HepG2 (cell line): ENCODE results near the gene ZNF547. TPM values are rescaled to one million over a fixed set of nuclear protein-coding genes. Genes with fewer than 3 reads are reported as not detected.
A peak's percentile ranks its signal among the peaks of the same experiment; 100 is the strongest.

Experiments
- ATAC-seq: fragments of 200-7000 bp; cut with Tn5 transposase; 3 replicates; pipeline ENCODE4 v1.9.1; 2020; ENCODE audit warnings: mild to moderate bottlenecking, moderate library complexity
- BruUV-seq: library from RNA; stranded (reverse); fragments of 400-500 nt; replicated peaks from 2 replicates; lab custom pipeline; 2021; lab: Mats Ljungman, UMichigan
- CTCF ChIA-PET: fragments of 300-600 bp; formaldehyde crosslinking; extraction: SDS; loops from one replicate; lab custom pipeline; 2021; ENCODE audit warnings: low total read pairs, inconsistent platforms, low intra/inter-chr PET ratio; lab: Yijun Ruan, JAX
- POLR2A ChIA-PET: fragments of 350-600 bp; sonication (Branson Sonifier 250); formaldehyde crosslinking; loops from one replicate; lab custom pipeline; 2020; ENCODE audit warnings: antibody characterized with exemption, inconsistent platforms; lab: Yijun Ruan, JAX
- DNase-seq: peaks from one replicate; pipeline ENCODE4 v3.0.0-alpha.2; 2015; ENCODE audit warnings: low spot score
- FAIRE-seq: peaks from 3 replicates; lab custom pipeline; 2011; peaks lifted over from hg19 to GRCh38; lab: Jason Lieb, UNC
- H2AFZ ChIP-seq: one replicate; pipeline ENCODE4 v1.6.1; 2011; ENCODE audit warnings: low read length, inconsistent platforms
- H3K27ac ChIP-seq: fragments of 300-600 bp; 3 replicates; pipeline ENCODE4 v1.8.0; 2011; ENCODE audit warnings: mixed run types, mild to moderate bottlenecking, mixed read lengths, low read length, inconsistent platforms; ENCODE audit not compliant: insufficient read depth; ENCODE audit errors: extremely low read length
- H3K27me3 ChIP-seq, 2 experiments: fragments of 200-600 bp in 1 of 2; 2 replicates in 1 of 2; 3 replicates in 1 of 2; pipeline versions ENCODE4 v1.6.0 to v1.8.0; 2011; ENCODE audit warnings: low read length in 2 of 2, mild to moderate bottlenecking in 2 of 2, moderate library complexity in 2 of 2, inconsistent platforms in 1 of 2; ENCODE audit not compliant: insufficient read depth in 2 of 2, control insufficient read depth in 1 of 2
- H3K36me3 ChIP-seq, 2 experiments: fragments of 200-600 bp in 1 of 2; replicated peaks in 1 of 2; 2 replicates in 1 of 2; 3 replicates in 1 of 2; pipeline versions ENCODE4 v1.5.1 to v1.8.0; 2011; ENCODE audit warnings: low read length in 2 of 2, inconsistent platforms in 1 of 2; ENCODE audit not compliant: insufficient read depth in 2 of 2, control insufficient read depth in 1 of 2
- H3K4me1 ChIP-seq: 2 replicates; pipeline ENCODE4 v1.5.1; 2012; ENCODE audit warnings: low read length, inconsistent platforms; ENCODE audit not compliant: insufficient read depth
- H3K4me2 ChIP-seq: 2 replicates; pipeline ENCODE4 v1.6.0; 2011; ENCODE audit warnings: low read depth, low read length, inconsistent platforms
- H3K4me3 ChIP-seq, 3 experiments: fragments of 200-600 bp in 1 of 3; sonication (generic), shearing (Covaris generic) in 1 of 3; replicated peaks in 1 of 3; 2 replicates each; pipeline ENCODE4 v1.5.1; 2011 to 2016; ENCODE audit warnings: low read length in 3 of 3, inconsistent platforms in 2 of 3, low read depth in 2 of 3, mild to moderate bottlenecking in 2 of 3, control low read depth in 1 of 3, mixed read lengths in 1 of 3; ENCODE audit not compliant: insufficient read depth in 1 of 3
- H3K79me2 ChIP-seq: one replicate; pipeline ENCODE4 v1.6.1; 2011; ENCODE audit warnings: low read length, inconsistent platforms; ENCODE audit not compliant: insufficient read depth
- H3K9ac ChIP-seq: 2 replicates; pipeline ENCODE4 v1.6.0; 2011; ENCODE audit warnings: mild to moderate bottlenecking, low read depth, low read length, inconsistent platforms; ENCODE audit not compliant: insufficient read depth
- H3K9me3 ChIP-seq: 2 replicates; pipeline ENCODE4 v1.5.1; 2012; ENCODE audit warnings: mild to moderate bottlenecking, low read length
- H4K20me1 ChIP-seq: 2 replicates; pipeline ENCODE4 v1.6.0; 2011; ENCODE audit warnings: inconsistent platforms, mild to moderate bottlenecking, low read length, moderate library complexity; ENCODE audit not compliant: insufficient read depth
- ARNTL ChIP-seq: sonication (generic); formaldehyde crosslinking; IDR thresholded peaks from 2 replicates; pipeline ENCODE4 v1.4.0; 2020; ENCODE audit warnings: mild to moderate bottlenecking, missing genetic modification reagents
- ATM ChIP-seq: fragments of 450-650 bp; IDR thresholded peaks from 2 replicates; pipeline ENCODE4 v1.7.1; 2017; ENCODE audit warnings: mild to moderate bottlenecking, borderline replicate concordance
- KAT7 ChIP-seq: IDR thresholded peaks from 2 replicates; pipeline ENCODE4 v1.6.1; 2018; ENCODE audit warnings: borderline replicate concordance, missing compliant biosample characterization
- MAFK ChIP-seq, 2 experiments: IDR thresholded peaks in 1 of 2; conservative IDR thresholded peaks in 1 of 2; 2 replicates each; pipeline ENCODE4 v1.6.1; 2011; ENCODE audit warnings: improper control_type of control experiment in 2 of 2, low read length in 2 of 2
- MXD4 ChIP-seq: IDR thresholded peaks from 2 replicates; pipeline ENCODE4 v1.6.1; 2016; ENCODE audit warnings: mild to moderate bottlenecking, missing biosample characterization, missing genetic modification reagents
- NCOA2 ChIP-seq: sonication (generic); formaldehyde crosslinking; IDR thresholded peaks from 2 replicates; pipeline ENCODE4 v1.8.0; 2022; ENCODE audit warnings: inconsistent platforms
- REXO4 ChIP-seq: sonication (generic); formaldehyde crosslinking; IDR thresholded peaks from 2 replicates; pipeline ENCODE4 v1.8.0; 2022; ENCODE audit warnings: missing genetic modification reagents, mild to moderate bottlenecking, borderline replicate concordance
- THAP7 ChIP-seq: sonication (generic); formaldehyde crosslinking; IDR thresholded peaks from 2 replicates; pipeline ENCODE4 v1.8.1; 2023; ENCODE audit warnings: mild to moderate bottlenecking, missing genetic modification reagents
- ZBTB20 ChIP-seq: sonication (generic); formaldehyde crosslinking; IDR thresholded peaks from 2 replicates; pipeline ENCODE4 v1.8.1; 2023; ENCODE audit warnings: missing genetic modification reagents, low read depth, mild to moderate bottlenecking, borderline replicate concordance
- ZFP90 ChIP-seq: sonication (generic); formaldehyde crosslinking; IDR thresholded peaks from 2 replicates; pipeline ENCODE4 v1.8.0; 2022; ENCODE audit warnings: missing genetic modification reagents, mild to moderate bottlenecking, inconsistent platforms, borderline replicate concordance
- ZNF142 ChIP-seq: sonication (generic); formaldehyde crosslinking; IDR thresholded peaks from 2 replicates; pipeline ENCODE4 v1.4.0; 2020; ENCODE audit warnings: missing genetic modification reagents
- ZNF333 ChIP-seq: sonication (generic); formaldehyde crosslinking; IDR thresholded peaks from 2 replicates; pipeline ENCODE4 v1.4.0; 2020; ENCODE audit warnings: mild to moderate bottlenecking, missing genetic modification reagents, borderline replicate concordance
- ZNF557 ChIP-seq: sonication (generic); formaldehyde crosslinking; IDR thresholded peaks from 2 replicates; pipeline ENCODE4 v1.4.0; 2020; ENCODE audit warnings: missing genetic modification reagents
- ZNF775 ChIP-seq: sonication (generic); formaldehyde crosslinking; IDR thresholded peaks from 2 replicates; pipeline ENCODE4 v1.4.0; 2020; ENCODE audit warnings: missing genetic modification reagents, mild to moderate bottlenecking, moderate library complexity, borderline replicate concordance
- WGBS: methylation state at CpG from one replicate; pipeline ENCODE4 v1.1.6; 2017; ENCODE audit warnings: low lambda C conversion rate; 5-methylcytosine and 5-hydroxymethylcytosine counted together
- in situ Hi-C: cut with HindIII; loops from 2 replicates; pipeline ENCODE4 v1.10.0; 2017; ENCODE audit warnings: low pct_unique_long_range_greater_than_20kb; ENCODE audit not compliant: extremely low pct_ligation_motif_present
- intact Hi-C: fragments of 100-400 bp; cut with micrococcal nuclease; formaldehyde crosslinking; loops from one replicate; pipeline ENCODE4 v1.10.0; 2022; ENCODE audit not compliant: unreplicated experiment
- polyA plus RNA-seq, 8 experiments: library from polyadenylated mRNA; depleted of rRNA in 3 of 8; stranded (reverse) in 7 of 8; unstranded in 1 of 8; fragments of >200 nt; fragmentation: Illumina TruSeq in 4 of 8; extraction: Trizol in 4 of 8; gene quantifications; 2 replicates each; pipeline versions ENCODE4 v1.2.1 to v1.2.3, GENCODE V29; 2011 to 2016; ENCODE audit warnings: low read depth in 4 of 8, missing spikeins in 1 of 8, mixed read lengths in 1 of 8; ENCODE audit not compliant: insufficient read depth in 1 of 8
- total RNA-seq, 5 experiments: library from RNA; depleted of rRNA; stranded (reverse); fragments of >200 nt; fragmentation: Illumina TruSeq; extraction: Trizol; gene quantifications; 2 replicates each; pipeline ENCODE4 v1.2.3, GENCODE V29; 2016; ENCODE audit warnings: low read depth in 1 of 5

ZNF547 gene
- total and polyA plus RNA-seq, 2 of the 13 experiments (the other 11 are each of a cell fraction or from before 2014, with no cell fraction given), result 2.0 to 2.6 TPM

- TF ChIP-seq ATM (no peak), THAP7 (CRISPR knock-in tag) (no peak), ZFP90 (0 out of 2 replicates have a peak, but pooled peaks have one; percentile 17), MXD4 (CRISPR knock-in tag) (no peak)
Observed at GRCh38 chr19:57389194-57389729, 25.9 kb downstream of the ZNF547 start (continued).

- BruUV-seq, result TSS peak; percentile 73
- 0% methylated on average over 26 of the region's 50 CpGs for WGBS
- intact Hi-C loops, result loop anchor here (1.0 kb wide), 1 partner anchor 27 kb away; the partner anchor contains the start of genes TRAPPC2B and ZNF547
- Histone ChIP-seq H4K20me1 (no peaks in the 10 kb centered on the region), H3K9ac (peak within 1 kb of the TSS; percentile 97), H3K9me3 (no peaks in the 10 kb centered on the region), H3K4me2 (peak within 1 kb of the TSS; percentile 93), H3K4me3 (peak within 1 kb of the TSS; percentile 67 to 92 (median 88)), H3K27me3 (no peaks in the 10 kb centered on the region; a peak in 1 of 5 replicates), H3K27ac (peak within 1 kb of the TSS; percentile 97), H2AFZ (peak within 1 kb of the TSS; percentile 32), H3K79me2 (peaks cover 41% of the 10 kb centered on the region), H3K36me3 (peaks cover 3 to 10% of the 10 kb centered on the region in 2 experiments; a peak in 4 of 5 replicates), H3K4me1 (peaks cover 41% of the 10 kb centered on the region)
- peak; percentile 99 for FAIRE-seq
- ATAC-seq, result peak; percentile 97
- DNase-seq, result peak; percentile 99
- in situ Hi-C loops, result no loop called here
- CTCF ChIA-PET, result no interaction called here
- POLR2A ChIA-PET, result interaction anchor here (0.9 to 2.0 kb wide), 6 partner anchors 16 to 72 kb away, joined by 3 to 21 read pairs (median 4); partner anchors contain the start of genes TRAPPC2B, ZNF304, ZNF547 and ZNF749
- no peak for TF ChIP-seq MAFK (conservative IDR thresholded peaks at IDR 0.05 in 1 of 2, IDR thresholded peaks at IDR 0.05 in 1 of 2; ENCODE audit: low read length in 2 of 2)
- no peak for TF ChIP-seq KAT7 (CRISPR knock-in tag)
- TF ChIP-seq ZNF775 (CRISPR knock-in tag), result no peak
- TF ChIP-seq ZBTB20 (CRISPR knock-in tag), result peak; percentile 57; the same call in 1 of the 2 replicates
- TF ChIP-seq ZNF557, result no peak
- TF ChIP-seq NCOA2 (CRISPR knock-in tag), result no peak; the same call in 1 of the 2 replicates
- TF ChIP-seq ZNF142 (CRISPR knock-in tag), result no peak
- TF ChIP-seq ZNF333 (CRISPR knock-in tag), result peak; percentile 65; the same call in 1 of the 2 replicates
- TF ChIP-seq REXO4 (CRISPR knock-in tag), result no peak
- no peak for TF ChIP-seq ARNTL
Observed at GRCh38 chr19:57389730-57390598, 26.6 kb downstream of the ZNF547 start, which contains the start of gene ZNF548. ZNF548 (plus strand) TSS chr19:57389854; CDS start chr19:57390100, 246 bp downstream.
